ENCODE measurements around the gene THOC5. TPM values are rescaled to one million over a fixed set of nuclear protein-coding genes. Genes with fewer than 3 reads are reported as not detected.
"Not testable (repeated sequence)": the region's sequence is repeated elsewhere in the genome, so short reads cannot be mapped to it uniquely, and the experiment has no call there.

The THOC5 gene
- total RNA-seq, 1 experiment from 2014 or later = 74.4 TPM

DNA sequence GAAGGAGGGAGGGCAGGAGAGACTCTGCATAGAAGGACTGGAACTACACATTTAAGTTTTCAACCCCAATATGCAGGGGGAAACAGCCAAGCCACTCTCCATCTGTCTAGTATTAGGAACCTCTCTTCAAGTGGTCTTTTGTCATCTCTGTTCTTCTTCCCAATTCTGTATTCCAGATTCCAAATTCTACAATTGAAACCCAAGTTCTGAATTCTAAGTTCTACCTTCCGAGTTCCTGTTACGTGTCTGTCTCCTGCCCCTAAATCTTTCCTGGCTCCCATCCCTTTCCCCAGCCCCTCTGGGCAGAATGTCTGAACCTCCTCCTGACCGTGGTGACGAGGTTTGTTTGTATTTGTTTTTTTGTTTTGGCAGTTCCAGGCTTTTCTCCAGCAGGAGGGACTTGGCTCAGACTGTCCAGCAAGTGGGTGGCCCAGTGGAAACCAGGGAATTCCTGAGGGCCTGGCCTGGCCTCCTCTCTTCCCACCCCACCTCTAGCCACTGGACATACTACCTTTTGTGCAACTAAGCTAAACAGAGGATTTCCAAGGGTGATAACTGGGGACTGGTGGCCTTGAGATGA lies 1.6 kb upstream of the THOC5 start:
- no peak for DNase-seq (ENCODE audit: low read depth, low spot score)
- ChIA-PET POLR2A (interaction anchor here (0.7 kb wide), 1 partner anchor 269 kb away, joined by 3 read pairs; no protein-coding TSS in a partner anchor), CTCF (no interaction called here)
- no TSS peak for BruUV-seq (replicated peaks)
- peaks cover 8% of the 10 kb centered on the region for H3K4me1 ChIP-seq (ENCODE audit: control insufficient read depth, insufficient read depth, low read length)
- no peaks in the 10 kb centered on the region for H3K9me3 ChIP-seq (ENCODE audit: control insufficient read depth, insufficient read depth, low read depth, low read length)
- no peak for ATAC-seq
- no peaks in the 10 kb centered on the region; the same call in 1 of the 2 replicates for H3K36me3 ChIP-seq (ENCODE audit: control insufficient read depth, insufficient read depth, low read length)
- no peak overlapping the region for H3K27ac ChIP-seq (ENCODE audit: low read length)
- no peaks in the 10 kb centered on the region for H3K27me3 ChIP-seq (ENCODE audit: control insufficient read depth, insufficient read depth, low read length)
- in situ Hi-C loops (cut with HindIII; ENCODE audit: low pct_unique_long_range_greater_than_20kb, low sequenced_read_pairs) (no loop called here), intact Hi-C loops (cut with micrococcal nuclease; ENCODE audit: unreplicated experiment) (no loop called here)
- no peak for TF ChIP-seq TCF7L2 (IDR thresholded peaks at IDR 0.05; ENCODE audit: low read depth, low read length)
- no peak for TF ChIP-seq POLR2AphosphoS5 (IDR thresholded peaks at IDR 0.05; ENCODE audit: low read depth, low read length)
- no peak for TF ChIP-seq SIN3A (IDR thresholded peaks at IDR 0.05; ENCODE audit: borderline replicate concordance, insufficient read depth, low read depth, low read length)
- TF ChIP-seq, protein P1, sequence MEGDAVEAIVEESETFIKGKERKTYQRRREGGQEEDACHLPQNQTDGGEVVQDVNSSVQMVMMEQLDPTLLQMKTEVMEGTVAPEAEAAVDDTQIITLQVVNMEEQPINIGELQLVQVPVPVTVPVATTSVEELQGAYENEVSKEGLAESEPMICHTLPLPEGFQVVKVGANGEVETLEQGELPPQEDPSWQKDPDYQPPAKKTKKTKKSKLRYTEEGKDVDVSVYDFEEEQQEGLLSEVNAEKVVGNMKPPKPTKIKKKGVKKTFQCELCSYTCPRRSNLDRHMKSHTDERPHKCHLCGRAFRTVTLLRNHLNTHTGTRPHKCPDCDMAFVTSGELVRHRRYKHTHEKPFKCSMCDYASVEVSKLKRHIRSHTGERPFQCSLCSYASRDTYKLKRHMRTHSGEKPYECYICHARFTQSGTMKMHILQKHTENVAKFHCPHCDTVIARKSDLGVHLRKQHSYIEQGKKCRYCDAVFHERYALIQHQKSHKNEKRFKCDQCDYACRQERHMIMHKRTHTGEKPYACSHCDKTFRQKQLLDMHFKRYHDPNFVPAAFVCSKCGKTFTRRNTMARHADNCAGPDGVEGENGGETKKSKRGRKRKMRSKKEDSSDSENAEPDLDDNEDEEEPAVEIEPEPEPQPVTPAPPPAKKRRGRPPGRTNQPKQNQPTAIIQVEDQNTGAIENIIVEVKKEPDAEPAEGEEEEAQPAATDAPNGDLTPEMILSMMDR (IDR thresholded peaks at IDR 0.05) = no peak
- TF ChIP-seq, protein P2, sequence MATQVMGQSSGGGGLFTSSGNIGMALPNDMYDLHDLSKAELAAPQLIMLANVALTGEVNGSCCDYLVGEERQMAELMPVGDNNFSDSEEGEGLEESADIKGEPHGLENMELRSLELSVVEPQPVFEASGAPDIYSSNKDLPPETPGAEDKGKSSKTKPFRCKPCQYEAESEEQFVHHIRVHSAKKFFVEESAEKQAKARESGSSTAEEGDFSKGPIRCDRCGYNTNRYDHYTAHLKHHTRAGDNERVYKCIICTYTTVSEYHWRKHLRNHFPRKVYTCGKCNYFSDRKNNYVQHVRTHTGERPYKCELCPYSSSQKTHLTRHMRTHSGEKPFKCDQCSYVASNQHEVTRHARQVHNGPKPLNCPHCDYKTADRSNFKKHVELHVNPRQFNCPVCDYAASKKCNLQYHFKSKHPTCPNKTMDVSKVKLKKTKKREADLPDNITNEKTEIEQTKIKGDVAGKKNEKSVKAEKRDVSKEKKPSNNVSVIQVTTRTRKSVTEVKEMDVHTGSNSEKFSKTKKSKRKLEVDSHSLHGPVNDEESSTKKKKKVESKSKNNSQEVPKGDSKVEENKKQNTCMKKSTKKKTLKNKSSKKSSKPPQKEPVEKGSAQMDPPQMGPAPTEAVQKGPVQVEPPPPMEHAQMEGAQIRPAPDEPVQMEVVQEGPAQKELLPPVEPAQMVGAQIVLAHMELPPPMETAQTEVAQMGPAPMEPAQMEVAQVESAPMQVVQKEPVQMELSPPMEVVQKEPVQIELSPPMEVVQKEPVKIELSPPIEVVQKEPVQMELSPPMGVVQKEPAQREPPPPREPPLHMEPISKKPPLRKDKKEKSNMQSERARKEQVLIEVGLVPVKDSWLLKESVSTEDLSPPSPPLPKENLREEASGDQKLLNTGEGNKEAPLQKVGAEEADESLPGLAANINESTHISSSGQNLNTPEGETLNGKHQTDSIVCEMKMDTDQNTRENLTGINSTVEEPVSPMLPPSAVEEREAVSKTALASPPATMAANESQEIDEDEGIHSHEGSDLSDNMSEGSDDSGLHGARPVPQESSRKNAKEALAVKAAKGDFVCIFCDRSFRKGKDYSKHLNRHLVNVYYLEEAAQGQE (IDR thresholded peaks at IDR 0.05; ENCODE audit: insufficient read depth in 1 of 2, low read depth in 2 of 2, low read length in 1 of 2) = no peak
- no peak overlapping the region for H3K4me3 ChIP-seq (ENCODE audit: low read depth in 2 of 2, low read length in 2 of 2)

DNA sequence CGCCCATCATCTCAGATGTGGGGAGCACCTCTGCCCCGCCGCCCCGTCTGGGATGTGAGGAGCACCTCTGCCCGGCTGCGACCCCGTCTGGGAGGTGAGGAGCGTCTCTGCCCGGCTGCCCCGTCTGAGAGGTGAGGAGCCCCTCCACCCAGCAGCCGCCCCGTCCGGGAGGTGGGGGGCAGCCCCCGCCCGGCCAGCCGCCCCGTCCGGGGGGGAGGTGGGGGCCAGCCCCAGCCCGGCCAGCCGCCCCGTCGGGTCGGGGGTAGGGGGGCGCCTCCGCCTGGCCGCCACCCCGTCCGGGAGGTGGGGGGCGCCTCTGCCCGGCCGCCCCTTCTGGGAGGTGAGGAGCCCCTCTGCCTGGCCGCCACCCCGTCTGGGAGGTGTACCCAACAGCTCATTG lies 1.2 kb downstream of the THOC5 start:
- CTCF ChIA-PET; intact Hi-C loops (cut with micrococcal nuclease; ENCODE audit: unreplicated experiment); H3K9me3 ChIP-seq (ENCODE audit: control insufficient read depth, insufficient read depth, low read depth, low read length); DNase-seq (ENCODE audit: low read depth, low spot score); in situ Hi-C loops (cut with HindIII; ENCODE audit: low pct_unique_long_range_greater_than_20kb, low sequenced_read_pairs); H3K36me3 ChIP-seq (ENCODE audit: control insufficient read depth, insufficient read depth, low read length); BruUV-seq (replicated peaks); H3K27me3 ChIP-seq (ENCODE audit: control insufficient read depth, insufficient read depth, low read length); ATAC-seq; H3K27ac ChIP-seq (ENCODE audit: low read length); POLR2A ChIA-PET; H3K4me1 ChIP-seq (ENCODE audit: control insufficient read depth, insufficient read depth, low read length): not testable (repeated sequence)
- peak overlapping the region; percentile 72 to 90 for H3K4me3 ChIP-seq (ENCODE audit: low read depth in 2 of 2, low read length in 2 of 2)

DNA sequence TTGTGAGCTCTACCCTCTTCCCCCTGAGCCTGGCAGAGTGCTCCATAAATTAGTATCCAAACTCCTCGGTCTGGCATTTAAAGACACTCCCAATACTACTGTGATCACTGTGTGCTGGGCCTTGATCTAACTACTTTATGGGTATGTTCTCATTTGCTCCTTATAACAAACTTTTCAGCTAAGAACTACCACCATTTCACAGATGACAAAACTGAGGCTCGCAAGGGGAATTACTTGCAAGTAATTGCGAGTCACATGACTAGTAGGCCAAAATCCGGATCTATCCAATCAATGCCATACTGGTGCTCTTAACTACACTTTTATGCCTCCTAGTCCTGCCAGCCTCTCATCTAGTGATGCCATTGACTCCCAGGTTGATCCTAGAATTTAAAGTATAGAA lies 3.6 kb downstream of the THOC5 start:
- 0 out of 2 replicates have a peak, but pooled peaks cover 2% of the 10 kb centered on the region for H3K4me1 ChIP-seq (ENCODE audit: control insufficient read depth, insufficient read depth, low read length)
- DNase-seq (ENCODE audit: low read depth, low spot score) (no peak), ATAC-seq (no peak)
- no TSS peak for BruUV-seq (replicated peaks)
- POLR2A ChIA-PET = no interaction called here
- intact Hi-C loops (cut with micrococcal nuclease; ENCODE audit: unreplicated experiment) (no loop called here), in situ Hi-C loops (cut with HindIII; ENCODE audit: low pct_unique_long_range_greater_than_20kb, low sequenced_read_pairs) (no loop called here)
- TF ChIP-seq, protein P1 (IDR thresholded peaks at IDR 0.05) = no peak
- TF ChIP-seq POLR2AphosphoS5 (IDR thresholded peaks at IDR 0.05; ENCODE audit: low read depth, low read length) = no peak
- TF ChIP-seq, protein P2 (IDR thresholded peaks at IDR 0.05; ENCODE audit: insufficient read depth in 1 of 2, low read depth in 2 of 2, low read length in 1 of 2) = no peak
- no peak for TF ChIP-seq SIN3A (IDR thresholded peaks at IDR 0.05; ENCODE audit: borderline replicate concordance, insufficient read depth, low read depth, low read length)
- no peak for TF ChIP-seq TCF7L2 (IDR thresholded peaks at IDR 0.05; ENCODE audit: low read depth, low read length)
- H3K4me3 ChIP-seq (ENCODE audit: low read depth in 2 of 2, low read length in 2 of 2) = no peak overlapping the region
- CTCF ChIA-PET = no interaction called here
- H3K27ac ChIP-seq (ENCODE audit: low read length) = no peak overlapping the region
- H3K9me3 ChIP-seq (ENCODE audit: control insufficient read depth, insufficient read depth, low read depth, low read length) = no peaks in the 10 kb centered on the region
- H3K27me3 ChIP-seq (ENCODE audit: control insufficient read depth, insufficient read depth, low read length) = no peaks in the 10 kb centered on the region
- H3K36me3 ChIP-seq (ENCODE audit: control insufficient read depth, insufficient read depth, low read length) = no peaks in the 10 kb centered on the region; the same call in 1 of the 2 replicates

Measured in Panc1 (cell line).